Thymus (tissue), 11 donors: ENCODE results near the gene CLEC3B. TPM values are rescaled to one million over a fixed set of nuclear protein-coding genes. Genes with fewer than 3 reads are reported as not detected.
"Not testable (repeated sequence)": the region's sequence is repeated elsewhere in the genome, so short reads cannot be mapped to it uniquely, and the experiment has no call there.

Experiments used
- DNase-seq, 9 donors: peaks; one replicate each; pipeline ENCODE4 v3.0.0-alpha.2; 2013; ENCODE audit warnings: low spot score in 9 of 9, low read depth in 6 of 9, missing footprints in 1 of 9
- H3K27ac ChIP-seq, 2 donors: one replicate each; pipeline ENCODE4 v1.5.1; 2013; ENCODE audit warnings: control low read depth in 1 of 2, low read depth in 1 of 2, low read length in 1 of 2, mild to moderate bottlenecking in 1 of 2, moderate library complexity in 1 of 2
- H3K27me3 ChIP-seq, 2 donors: one replicate each; pipeline ENCODE4 v1.5.1; 2013; ENCODE audit warnings: low read length in 1 of 2; ENCODE audit not compliant: control insufficient read depth in 2 of 2, insufficient read depth in 1 of 2
- H3K36me3 ChIP-seq, 2 donors: one replicate each; pipeline ENCODE4 v1.5.1; 2013; ENCODE audit warnings: low read length in 1 of 2, mild to moderate bottlenecking in 1 of 2, moderate library complexity in 1 of 2; ENCODE audit not compliant: control insufficient read depth in 2 of 2, insufficient read depth in 2 of 2
- H3K4me1 ChIP-seq, 2 donors: one replicate each; pipeline ENCODE4 v1.5.1; 2013; ENCODE audit warnings: low read length in 2 of 2; ENCODE audit not compliant: control insufficient read depth in 2 of 2, insufficient read depth in 2 of 2
- H3K4me3 ChIP-seq, 2 donors: one replicate each; pipeline ENCODE4 v1.5.1; 2013; ENCODE audit warnings: low read length in 2 of 2, control low read depth in 1 of 2, mild to moderate bottlenecking in 1 of 2
- H3K9me3 ChIP-seq, 2 donors: one replicate each; pipeline ENCODE4 v1.5.1; 2013; ENCODE audit warnings: low read length in 1 of 2, mild to moderate bottlenecking in 1 of 2; ENCODE audit not compliant: control insufficient read depth in 2 of 2, insufficient read depth in 1 of 2
- WGBS: extraction: QIAGEN DNeasy Blood & Tissue Kit; methylation state at CpG from one replicate; pipeline ENCODE4 v1.1.7; 2013; 5-methylcytosine and 5-hydroxymethylcytosine counted together
- polyA plus RNA-seq: library from polyadenylated mRNA; stranded (reverse); fragments of 200-250 nt; gene quantifications from one replicate; pipeline ENCODE4 v1.2.3, GENCODE V29; 2013
- total RNA-seq: library from RNA; stranded (reverse); fragments of 120-200 nt; gene quantifications from one replicate; pipeline ENCODE4 v1.2.4, GENCODE V29; 2013
- donor health status: healthy.

The CLEC3B gene
- total and polyA plus RNA-seq, 2 donors: 25.5 to 35.9 TPM

DNA sequence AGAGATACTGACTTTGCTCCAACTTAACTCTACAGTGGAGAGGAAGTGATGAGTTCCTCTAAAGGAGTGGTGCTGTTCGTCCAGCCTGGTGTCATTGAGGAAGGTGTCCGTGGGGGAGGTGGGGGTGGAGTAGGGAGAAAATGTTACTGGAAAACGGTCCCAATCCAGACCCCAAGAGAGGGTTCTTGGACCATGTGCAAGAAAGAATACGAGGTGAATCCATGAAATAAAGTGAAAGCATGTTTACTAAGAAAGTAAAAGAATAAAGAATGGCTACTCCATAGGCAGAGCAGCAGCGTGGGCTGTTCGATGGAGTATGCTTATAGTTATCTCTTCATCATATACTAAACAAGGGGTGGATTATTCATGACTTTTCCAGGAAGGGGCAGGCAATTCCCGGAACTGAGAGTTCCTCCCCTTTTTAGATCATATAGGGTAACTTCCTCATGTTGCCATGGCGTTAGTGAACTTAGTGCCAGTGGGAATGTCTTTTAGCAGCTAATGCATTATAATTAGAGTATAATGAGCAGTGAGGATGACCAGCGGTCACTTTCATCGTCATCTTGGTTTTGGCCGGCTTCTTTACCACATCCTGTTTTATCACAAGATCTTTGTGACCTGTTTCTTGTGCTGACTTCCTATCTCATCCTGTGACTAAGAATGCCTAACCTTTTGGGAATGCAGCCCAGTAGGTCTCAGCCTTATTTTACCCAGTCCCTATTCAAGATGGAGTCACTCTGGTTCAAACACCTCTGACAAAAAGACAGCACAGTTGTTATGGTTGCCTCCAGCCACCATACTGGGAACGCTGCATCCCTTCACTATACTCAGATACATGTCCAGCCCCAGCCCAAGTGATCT is 38.6 kb downstream of the CLEC3B start:
- H3K27me3 ChIP-seq: no peaks in the 10 kb centered on the region
- no peak overlapping the region for H3K27ac ChIP-seq
- H3K4me1 ChIP-seq: peaks cover 0 to 3% of the 10 kb centered on the region in 2 donors
- DNase-seq: no peak
- H3K4me3 ChIP-seq: no peak overlapping the region
- no peaks in the 10 kb centered on the region for H3K9me3 ChIP-seq
- WGBS: 29% methylated on average over 12 of the region's 12 CpGs
- H3K36me3 ChIP-seq: no peaks in the 10 kb centered on the region

DNA sequence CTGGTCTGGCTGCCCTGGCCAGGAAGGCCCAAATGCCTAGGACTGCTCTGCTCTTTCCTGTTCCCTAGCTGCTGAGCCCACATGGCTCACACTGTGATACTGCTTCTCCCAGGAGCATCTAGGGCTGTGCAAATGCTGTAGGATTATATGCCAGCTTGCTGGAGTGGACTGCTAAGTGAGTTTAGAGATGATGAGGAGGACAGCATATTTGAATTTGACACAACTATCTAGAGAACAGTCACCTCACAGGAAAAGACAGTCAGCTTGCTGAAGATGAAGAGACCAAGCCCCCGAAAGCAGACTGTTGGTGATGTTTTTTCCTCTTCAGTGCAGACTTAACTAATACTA is 39.2 kb downstream of the CLEC3B start:
- 95% methylated on average over 1 of the region's 1 CpG for WGBS
- Histone ChIP-seq H3K4me3 (no peak overlapping the region), H3K27me3 (no peaks in the 10 kb centered on the region), H3K4me1 (peaks cover 0 to 3% of the 10 kb centered on the region in 2 donors), H3K9me3 (no peaks in the 10 kb centered on the region), H3K36me3 (no peaks in the 10 kb centered on the region), H3K27ac (no peak overlapping the region)
- DNase-seq: no peak

DNA sequence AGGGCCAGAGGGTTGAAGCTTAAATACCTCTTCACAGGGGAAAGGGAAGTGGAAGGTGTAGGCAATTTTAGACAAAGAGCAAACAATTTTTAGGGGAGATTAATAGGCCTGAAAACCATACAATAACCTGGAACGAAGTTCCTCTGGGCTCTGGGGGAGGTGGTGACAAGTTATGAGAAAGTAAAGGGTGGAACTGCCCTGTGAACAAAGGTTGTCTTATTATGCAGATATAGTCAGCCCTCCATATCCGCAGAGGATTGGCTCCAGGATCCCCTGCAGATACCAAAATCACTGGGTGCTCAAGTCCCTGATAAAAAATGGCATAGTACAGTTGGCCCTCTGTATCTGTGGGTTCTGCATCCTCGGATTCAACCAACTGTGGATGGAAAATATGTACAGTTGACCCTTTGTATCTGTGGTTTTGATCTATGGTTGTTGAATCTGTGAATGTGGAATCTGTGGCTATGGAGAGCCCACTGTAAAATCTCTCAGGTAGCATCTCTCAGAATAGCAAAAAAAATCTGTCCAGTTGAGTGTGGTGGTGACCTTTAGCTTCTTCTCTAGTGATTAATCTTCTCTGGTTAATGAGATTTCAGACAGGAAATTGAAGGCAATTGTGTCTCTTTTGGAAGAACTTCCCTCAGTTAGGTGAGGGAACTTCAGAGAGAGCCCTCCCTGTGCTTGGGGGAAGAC is 40.2 kb downstream of the CLEC3B start:
- Histone ChIP-seq H3K27ac (no peak overlapping the region), H3K9me3 (peaks cover 0 to 3% of the 10 kb centered on the region in 2 donors), H3K36me3 (no peaks in the 10 kb centered on the region), H3K4me3 (no peak overlapping the region), H3K4me1 (peaks cover 0 to 3% of the 10 kb centered on the region in 2 donors), H3K27me3 (no peaks in the 10 kb centered on the region)
- no peak for DNase-seq
- 94% methylated on average over 3 of the region's 3 CpGs for WGBS

DNA sequence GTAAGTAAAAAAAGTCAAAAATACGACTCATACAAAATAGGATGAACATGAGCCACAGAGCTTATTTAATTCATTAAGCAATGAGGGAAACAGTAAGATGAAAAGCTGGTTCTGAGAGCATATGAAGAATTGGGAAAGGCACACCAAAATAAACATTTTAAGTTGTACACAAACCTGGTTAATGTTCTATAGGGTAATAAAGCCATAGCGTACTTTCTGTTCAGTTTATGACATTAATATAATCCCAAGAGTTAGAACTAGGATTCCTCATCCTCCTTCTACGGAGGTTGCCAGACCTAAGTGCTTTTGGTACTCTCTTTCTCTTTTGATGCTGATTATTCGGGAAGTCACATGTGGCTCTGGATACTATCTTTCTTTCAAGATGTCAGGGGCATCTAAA is 41.4 kb downstream of the CLEC3B start:
- WGBS: 95% methylated on average over 3 of the region's 4 CpGs
- Histone ChIP-seq H3K9me3 (peaks cover 0 to 3% of the 10 kb centered on the region in 2 donors), H3K4me1 (peaks cover 0 to 3% of the 10 kb centered on the region in 2 donors), H3K36me3 (no peaks in the 10 kb centered on the region), H3K27ac (no peak overlapping the region), H3K27me3 (no peaks in the 10 kb centered on the region), H3K4me3 (no peak overlapping the region)
- no peak for DNase-seq

DNA sequence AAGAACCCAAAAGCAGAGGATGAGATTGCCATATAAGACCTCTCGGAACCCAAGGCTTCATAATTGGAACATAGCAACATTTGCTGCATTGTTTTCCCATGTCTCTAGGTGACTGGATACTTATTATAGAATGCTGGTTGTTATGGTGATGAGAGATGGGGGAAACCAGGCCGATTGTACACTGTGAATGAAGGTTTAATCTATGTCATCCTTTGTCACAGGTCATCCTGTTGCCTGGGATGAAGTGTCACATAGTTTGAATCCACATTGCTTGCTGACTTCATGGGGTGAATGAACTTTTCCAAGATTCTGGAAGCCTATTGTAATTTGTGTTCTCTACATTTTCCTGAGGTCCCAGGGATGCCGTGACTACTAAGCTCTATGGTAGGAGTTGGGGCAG is 41.8 kb downstream of the CLEC3B start:
- H3K27ac ChIP-seq: no peak overlapping the region
- DNase-seq: no peak
- WGBS: 98% methylated on average over 3 of the region's 3 CpGs
- H3K36me3 ChIP-seq: no peaks in the 10 kb centered on the region
- no peaks in the 10 kb centered on the region for H3K27me3 ChIP-seq
- H3K4me3 ChIP-seq: no peak overlapping the region
- H3K4me1 ChIP-seq: peaks cover 0 to 3% of the 10 kb centered on the region in 2 donors
- peaks cover 0 to 3% of the 10 kb centered on the region in 2 donors for H3K9me3 ChIP-seq

GRCh38 chr3:45071075-45071474 is 45.0 kb downstream of the CLEC3B start:
- no peak overlapping the region for H3K27ac ChIP-seq
- no peak for DNase-seq
- no peaks in the 10 kb centered on the region for H3K4me1 ChIP-seq
- no peak overlapping the region for H3K4me3 ChIP-seq
- no peaks in the 10 kb centered on the region for H3K27me3 ChIP-seq
- no peaks in the 10 kb centered on the region for H3K36me3 ChIP-seq
- peaks cover 0 to 3% of the 10 kb centered on the region in 2 donors for H3K9me3 ChIP-seq

- H3K27me3 ChIP-seq: no peaks in the 10 kb centered on the region
- no peaks in the 10 kb centered on the region for H3K36me3 ChIP-seq
- peaks cover 0 to 7% of the 10 kb centered on the region in 2 donors for H3K9me3 ChIP-seq
- H3K27ac ChIP-seq: no peak overlapping the region
- 88% methylated on average over 11 of the region's 11 CpGs for WGBS
- no peak for DNase-seq
- peaks cover 0 to 5% of the 10 kb centered on the region in 2 donors for H3K4me1 ChIP-seq
- H3K4me3 ChIP-seq: no peak overlapping the region
These were observed 49.9 kb downstream of the CLEC3B start for GRCh38 chr3:45075821-45076625.

GRCh38 chr3:45078256-45078655 is 52.2 kb downstream of the CLEC3B start:
- not testable (repeated sequence) for H3K4me1 ChIP-seq, H3K27me3 ChIP-seq, H3K27ac ChIP-seq, H3K36me3 ChIP-seq, H3K4me3 ChIP-seq, DNase-seq
- H3K9me3 ChIP-seq: peaks cover 0 to 11% of the 10 kb centered on the region in 2 donors
- 98% methylated on average over 1 of the region's 1 CpG for WGBS
